Ecto neural progenitor cell (in vitro differentiated cells): ENCODE data around the gene TMOD1.

Experiments used
- DNase-seq: peaks from one replicate; pipeline ENCODE4 v3.0.0-alpha.2; 2018; ENCODE audit warnings: low spot score

TMOD1 gene

GRCh38 chr9:97518166-97518908, 16.9 kb downstream of the TMOD1 start:
- DNase-seq: no peak

- DNase-seq: no peak
These were observed 17.4 kb downstream of the TMOD1 start for GRCh38 chr9:97518909-97519307.

DNA sequence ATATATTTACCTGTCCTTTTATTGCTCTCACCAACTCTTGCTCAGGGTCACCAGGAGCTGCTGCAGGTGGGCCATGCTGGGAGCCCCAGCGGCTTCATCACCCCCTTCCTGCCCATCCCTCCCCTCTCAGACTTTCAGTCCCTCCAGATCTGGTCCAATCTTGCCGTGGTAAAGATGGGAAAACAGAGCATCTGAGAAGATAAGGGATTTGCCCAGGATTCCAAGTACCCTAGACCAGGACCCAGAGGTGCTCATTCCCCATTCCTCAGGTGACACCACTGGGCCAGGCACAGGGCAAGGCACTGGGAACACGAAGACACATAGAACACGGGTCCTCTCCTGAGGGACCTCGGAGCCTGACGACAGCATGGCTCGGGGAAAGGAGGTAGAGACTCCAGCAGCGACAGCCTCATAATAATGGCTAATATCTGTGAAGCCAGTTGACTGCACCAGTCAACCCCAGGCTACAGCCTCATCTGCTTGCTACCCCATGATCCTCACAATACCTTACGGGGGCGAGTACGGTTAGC, 18.0 kb downstream of the TMOD1 start:
- no peak for DNase-seq

DNA sequence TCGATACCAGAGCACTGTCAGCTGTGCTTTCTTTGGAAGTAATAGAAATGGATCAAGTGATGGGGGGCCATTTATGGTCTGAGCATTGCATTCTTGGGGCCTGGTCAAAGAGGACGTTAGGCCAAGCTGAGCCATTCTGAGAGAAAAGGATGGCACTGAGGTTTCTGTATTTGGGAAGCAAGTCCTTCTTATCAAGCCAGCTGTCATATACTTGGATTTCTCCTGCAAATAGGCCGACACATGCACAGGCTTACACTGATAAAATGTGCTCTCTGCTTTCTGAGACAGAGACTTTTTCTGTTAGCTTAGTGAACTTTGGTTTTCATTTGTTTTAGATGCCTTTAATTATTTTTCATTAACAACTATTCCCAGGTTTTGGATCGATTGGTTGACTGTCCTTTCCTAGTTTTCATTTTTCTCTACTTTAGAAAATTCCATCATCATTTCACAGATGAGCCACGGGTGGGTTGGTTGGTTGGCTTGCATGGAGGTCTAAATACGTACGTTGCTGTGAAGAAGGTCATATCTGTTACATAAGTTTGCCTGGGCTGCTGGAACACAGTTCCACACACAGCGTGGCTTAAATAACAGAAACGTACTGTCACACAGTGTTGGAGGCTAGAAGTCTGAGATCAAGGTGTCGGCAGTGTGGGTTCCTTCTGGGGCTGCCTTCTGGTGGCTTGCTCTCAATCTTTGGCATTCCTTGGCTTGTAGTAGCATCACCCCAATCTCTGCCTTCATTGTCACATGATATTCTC, 20.3 kb downstream of the TMOD1 start:
- DNase-seq: no peak

DNA sequence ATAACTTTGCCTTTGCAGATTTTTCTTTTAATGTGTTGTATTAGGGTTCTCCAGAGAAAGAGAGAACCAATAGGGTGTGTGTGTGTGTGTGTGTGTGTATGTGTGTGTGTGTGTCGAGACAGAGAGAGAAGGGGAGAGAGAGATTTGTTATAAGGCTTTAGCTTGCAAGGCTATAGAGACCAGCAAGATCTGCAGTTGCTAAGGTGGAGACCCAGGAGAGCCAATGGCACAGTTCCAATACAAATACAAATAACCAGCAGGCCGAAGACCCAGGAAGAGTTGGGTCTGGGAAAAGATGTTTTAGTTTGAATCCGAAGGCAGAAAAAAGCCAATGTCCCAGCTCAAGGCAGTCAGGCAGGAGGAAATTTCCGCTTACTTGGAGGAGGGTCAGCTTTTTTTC, 23.0 kb downstream of the TMOD1 start:
- no peak for DNase-seq

- no peak for DNase-seq
These were observed 24.0 kb downstream of the TMOD1 start for GRCh38 chr9:97525451-97525850.

GRCh38 chr9:97526895-97527575, 25.6 kb downstream of the TMOD1 start:
- no peak for DNase-seq

- DNase-seq: no peak
These were observed 26.4 kb downstream of the TMOD1 start for GRCh38 chr9:97527626-97528528.

- peak; percentile 53 for DNase-seq
These were observed 27.2 kb downstream of the TMOD1 start for GRCh38 chr9:97528529-97529230.

GRCh38 chr9:97529363-97530076, 28.1 kb downstream of the TMOD1 start:
- no peak for DNase-seq

- no peak for DNase-seq
These were observed 30.5 kb downstream of the TMOD1 start for GRCh38 chr9:97531888-97532376.

- DNase-seq: no peak
These were observed 32.7 kb downstream of the TMOD1 start for GRCh38 chr9:97534185-97534584.

- DNase-seq: no peak
These were observed 33.6 kb downstream of the TMOD1 start for GRCh38 chr9:97534961-97535594.

DNA sequence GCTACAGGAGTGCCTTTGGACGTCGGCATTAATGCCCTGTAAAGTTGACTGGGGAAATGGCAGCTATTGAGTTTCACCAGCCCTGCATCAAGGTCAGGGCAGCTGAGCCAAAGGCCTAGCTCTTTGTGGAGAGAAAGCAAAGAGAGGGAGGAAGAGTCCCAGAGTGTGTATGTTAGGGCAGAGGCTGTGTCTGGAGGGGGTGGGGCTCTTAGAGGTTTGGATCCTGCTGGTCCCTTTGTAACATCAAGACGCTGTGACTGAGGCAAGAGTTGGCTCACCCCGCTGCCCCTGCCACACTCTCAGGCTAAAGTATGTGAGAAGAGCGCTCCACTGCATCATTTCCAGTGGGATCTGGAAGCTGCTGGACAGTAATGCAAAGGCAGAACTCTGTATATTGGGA, 34.3 kb downstream of the TMOD1 start:
- DNase-seq: no peak

- DNase-seq: no peak
These were observed 35.0 kb downstream of the TMOD1 start for GRCh38 chr9:97536480-97536879.

GRCh38 chr9:97543561-97543960, 42.1 kb downstream of the TMOD1 start:
- no peak for DNase-seq

DNA sequence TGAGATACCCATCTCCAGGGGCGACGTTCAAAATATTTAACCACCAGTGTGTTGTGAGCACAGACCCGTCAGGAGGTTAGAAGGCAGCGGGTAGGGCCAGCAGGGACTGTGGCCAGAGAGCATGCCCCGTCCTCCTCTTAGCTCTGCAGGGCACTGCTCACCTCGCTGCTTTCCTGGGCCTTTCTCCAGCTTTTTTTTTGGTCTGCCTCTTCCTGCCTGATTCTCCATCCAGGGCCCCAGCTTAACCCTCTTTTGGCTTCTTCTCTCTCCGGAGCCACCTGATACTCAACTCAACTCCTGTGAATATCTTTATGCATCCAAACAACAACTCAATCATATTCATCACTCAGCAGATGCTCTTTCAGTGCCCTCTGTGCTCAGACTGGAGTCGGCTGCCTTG, 44.0 kb downstream of the TMOD1 start:
- no peak for DNase-seq

GRCh38 chr9:97547098-97547829, 45.8 kb downstream of the TMOD1 start:
- DNase-seq: no peak

DNA sequence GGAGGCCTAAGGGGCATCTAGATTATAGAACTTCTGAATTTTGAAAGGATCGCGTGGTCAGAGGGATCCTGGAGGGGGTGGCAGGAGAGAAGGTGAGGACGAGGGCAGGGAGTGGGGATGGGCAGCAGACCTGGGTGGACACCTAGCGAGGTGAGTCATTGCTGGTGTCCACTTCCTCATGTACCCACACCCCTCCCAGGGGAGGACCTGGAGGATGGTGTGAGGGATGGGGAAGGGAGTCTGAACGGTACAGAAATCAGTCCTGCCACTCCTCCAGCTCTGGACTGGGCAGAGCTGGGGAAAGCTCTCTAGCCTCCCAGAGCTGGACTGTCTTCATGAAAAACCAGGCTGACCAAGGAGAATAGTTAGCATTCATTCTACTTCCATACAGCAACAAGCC, 46.9 kb downstream of the TMOD1 start:
- DNase-seq: no peak
